Upper lobe of right lung (tissue), 1 donor: ENCODE measurements around the gene RNU7-1. TPM values are rescaled to one million over a fixed set of nuclear protein-coding genes. Genes with fewer than 3 reads are reported as not detected.

ENCODE experiments used
- ATAC-seq: fragments of 200-7000 bp; cut with Tn5 transposase; one replicate; pipeline ENCODE4 v1.9.1; 2020; ENCODE audit warnings: mild to moderate bottlenecking, moderate library complexity
- DNase-seq: peaks from one replicate; pipeline ENCODE4 v3.0.0-alpha.2; 2020
- H3K27ac ChIP-seq: fragments of 200-600 bp; one replicate; pipeline ENCODE4 v1.8.0; 2022
- H3K27me3 ChIP-seq: fragments of 200-600 bp; one replicate; pipeline ENCODE4 v1.8.0; 2022; ENCODE audit warnings: mild to moderate bottlenecking
- H3K36me3 ChIP-seq: fragments of 200-600 bp; one replicate; pipeline ENCODE4 v1.8.0; 2022
- H3K4me1 ChIP-seq: fragments of 200-600 bp; one replicate; pipeline ENCODE4 v1.8.0; 2022
- H3K4me3 ChIP-seq: fragments of 200-600 bp; one replicate; pipeline ENCODE4 v1.8.0; 2022; ENCODE audit warnings: mild to moderate bottlenecking
- H3K9me3 ChIP-seq: fragments of 200-600 bp; one replicate; pipeline ENCODE4 v1.8.0; 2022
- intact Hi-C: fragments of 100-400 bp; cut with DNase I; formaldehyde crosslinking; loops from one replicate; pipeline ENCODE4 v1.11.0; 2022
- total RNA-seq: library from RNA; stranded (reverse); fragmentation: NEBNext Ultra II Directional; extraction: Animal tissue kit (Norgen Biotek cat#: 25700); gene quantifications from one replicate; pipeline ENCODE4 v1.2.1, GENCODE V29; 2021
- TF ChIP-seq, protein P1 (sequence below): fragments of 200-600 bp; IDR thresholded peaks from one replicate; pipeline ENCODE4 v1.8.0; 2022; ENCODE audit warnings: antibody characterized with exemption
- donor health status: DM: no; HTN: yes; CAD: no; lungs with severe emphysema.

Gene RNU7-1
- total RNA-seq, 1 donor from 2014 or later: not detected

DNA sequence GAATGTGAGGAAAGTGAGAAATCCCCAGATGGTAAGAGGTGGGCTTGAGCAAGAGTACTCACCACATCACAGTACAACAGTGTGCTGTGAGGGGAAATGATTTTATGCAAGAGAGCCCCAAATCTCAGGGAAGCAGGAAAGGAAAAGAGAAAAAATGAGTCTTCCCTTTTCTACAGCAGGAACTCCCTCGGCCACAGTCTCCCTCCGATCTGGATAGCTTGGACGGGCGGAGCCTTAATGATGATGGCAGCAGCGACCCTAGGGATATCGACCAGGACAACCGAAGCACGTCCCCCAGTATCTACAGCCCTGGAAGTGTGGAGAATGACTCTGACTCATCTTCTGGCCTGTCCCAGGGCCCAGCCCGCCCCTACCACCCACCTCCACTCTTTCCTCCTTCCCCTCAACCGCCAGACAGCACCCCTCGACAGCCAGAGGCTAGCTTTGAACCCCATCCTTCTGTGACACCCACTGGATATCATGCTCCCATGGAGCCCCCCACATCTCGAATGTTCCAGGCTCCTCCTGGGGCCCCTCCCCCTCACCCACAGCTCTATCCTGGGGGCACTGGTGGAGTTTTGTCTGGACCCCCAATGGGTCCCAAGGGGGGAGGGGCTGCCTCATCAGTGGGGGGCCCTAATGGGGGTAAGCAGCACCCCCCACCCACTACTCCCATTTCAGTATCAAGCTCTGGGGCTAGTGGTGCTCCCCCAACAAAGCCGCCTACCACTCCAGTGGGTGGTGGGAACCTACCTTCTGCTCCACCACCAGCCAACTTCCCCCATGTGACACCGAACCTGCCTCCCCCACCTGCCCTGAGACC lies 8.0 kb upstream of the RNU7-1 start:
- DNase-seq: no peak
- intact Hi-C loops: loop anchor here (10.0 kb wide), 1 partner anchor 61 kb away; the partner anchor contains the start of gene SPSB2
- Histone ChIP-seq H3K27me3 (no peaks in the 10 kb centered on the region), H3K36me3 (peaks cover 33% of the 10 kb centered on the region), H3K4me3 (no peak overlapping the region), H3K9me3 (no peaks in the 10 kb centered on the region), H3K4me1 (peaks cover 50% of the 10 kb centered on the region), H3K27ac (no peak overlapping the region)
- TF ChIP-seq, protein P1, sequence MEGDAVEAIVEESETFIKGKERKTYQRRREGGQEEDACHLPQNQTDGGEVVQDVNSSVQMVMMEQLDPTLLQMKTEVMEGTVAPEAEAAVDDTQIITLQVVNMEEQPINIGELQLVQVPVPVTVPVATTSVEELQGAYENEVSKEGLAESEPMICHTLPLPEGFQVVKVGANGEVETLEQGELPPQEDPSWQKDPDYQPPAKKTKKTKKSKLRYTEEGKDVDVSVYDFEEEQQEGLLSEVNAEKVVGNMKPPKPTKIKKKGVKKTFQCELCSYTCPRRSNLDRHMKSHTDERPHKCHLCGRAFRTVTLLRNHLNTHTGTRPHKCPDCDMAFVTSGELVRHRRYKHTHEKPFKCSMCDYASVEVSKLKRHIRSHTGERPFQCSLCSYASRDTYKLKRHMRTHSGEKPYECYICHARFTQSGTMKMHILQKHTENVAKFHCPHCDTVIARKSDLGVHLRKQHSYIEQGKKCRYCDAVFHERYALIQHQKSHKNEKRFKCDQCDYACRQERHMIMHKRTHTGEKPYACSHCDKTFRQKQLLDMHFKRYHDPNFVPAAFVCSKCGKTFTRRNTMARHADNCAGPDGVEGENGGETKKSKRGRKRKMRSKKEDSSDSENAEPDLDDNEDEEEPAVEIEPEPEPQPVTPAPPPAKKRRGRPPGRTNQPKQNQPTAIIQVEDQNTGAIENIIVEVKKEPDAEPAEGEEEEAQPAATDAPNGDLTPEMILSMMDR: no peak
- ATAC-seq: no peak

DNA sequence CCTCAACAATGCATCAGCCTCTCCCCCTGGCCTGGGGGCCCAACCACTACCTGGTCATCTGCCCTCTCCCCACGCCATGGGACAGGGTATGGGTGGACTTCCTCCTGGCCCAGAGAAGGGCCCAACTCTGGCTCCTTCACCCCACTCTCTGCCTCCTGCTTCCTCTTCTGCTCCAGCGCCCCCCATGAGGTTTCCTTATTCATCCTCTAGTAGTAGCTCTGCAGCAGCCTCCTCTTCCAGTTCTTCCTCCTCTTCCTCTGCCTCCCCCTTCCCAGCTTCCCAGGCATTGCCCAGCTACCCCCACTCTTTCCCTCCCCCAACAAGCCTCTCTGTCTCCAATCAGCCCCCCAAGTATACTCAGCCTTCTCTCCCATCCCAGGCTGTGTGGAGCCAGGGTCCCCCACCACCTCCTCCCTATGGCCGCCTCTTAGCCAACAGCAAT lies 7.4 kb upstream of the RNU7-1 start:
- H3K4me1 ChIP-seq: peaks cover 44% of the 10 kb centered on the region

DNA sequence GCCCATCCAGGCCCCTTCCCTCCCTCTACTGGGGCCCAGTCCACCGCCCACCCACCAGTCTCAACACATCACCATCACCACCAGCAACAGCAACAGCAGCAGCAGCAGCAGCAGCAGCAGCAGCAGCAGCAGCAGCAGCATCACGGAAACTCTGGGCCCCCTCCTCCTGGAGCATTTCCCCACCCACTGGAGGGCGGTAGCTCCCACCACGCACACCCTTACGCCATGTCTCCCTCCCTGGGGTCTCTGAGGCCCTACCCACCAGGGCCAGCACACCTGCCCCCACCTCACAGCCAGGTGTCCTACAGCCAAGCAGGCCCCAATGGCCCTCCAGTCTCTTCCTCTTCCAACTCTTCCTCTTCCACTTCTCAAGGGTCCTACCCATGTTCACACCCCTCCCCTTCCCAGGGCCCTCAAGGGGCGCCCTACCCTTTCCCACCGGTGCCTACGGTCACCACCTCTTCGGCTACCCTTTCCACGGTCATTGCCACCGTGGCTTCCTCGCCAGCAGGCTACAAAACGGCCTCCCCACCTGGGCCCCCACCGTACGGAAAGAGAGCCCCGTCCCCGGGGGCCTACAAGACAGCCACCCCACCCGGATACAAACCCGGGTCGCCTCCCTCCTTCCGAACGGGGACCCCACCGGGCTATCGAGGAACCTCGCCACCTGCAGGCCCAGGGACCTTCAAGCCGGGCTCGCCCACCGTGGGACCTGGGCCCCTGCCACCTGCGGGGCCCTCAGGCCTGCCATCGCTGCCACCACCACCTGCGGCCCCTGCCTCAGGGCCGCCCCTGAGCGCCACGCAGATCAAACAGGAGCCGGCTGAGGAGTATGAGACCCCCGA lies 6.8 kb upstream of the RNU7-1 start:
- peak overlapping the region; percentile 64 for H3K4me3 ChIP-seq
- H3K27ac ChIP-seq: peak overlapping the region; percentile 95
- no peak for ATAC-seq
- TF ChIP-seq, protein P1: no peak
- no peak for DNase-seq
- peaks cover 40% of the 10 kb centered on the region for H3K4me1 ChIP-seq
- H3K36me3 ChIP-seq: peaks cover 45% of the 10 kb centered on the region
- intact Hi-C loops: loop anchor here (10.0 kb wide), 1 partner anchor 62 kb away; the partner anchor contains the start of gene SPSB2
- H3K9me3 ChIP-seq: no peaks in the 10 kb centered on the region
- H3K27me3 ChIP-seq: no peaks in the 10 kb centered on the region

More for the DNA sequence above, 7.4 kb upstream of the RNU7-1 start:
- no peak for ATAC-seq
- no peaks in the 10 kb centered on the region for H3K27me3 ChIP-seq
- intact Hi-C loops: loop anchor here (10.0 kb wide), 1 partner anchor 61 kb away; the partner anchor contains the start of gene SPSB2
- H3K36me3 ChIP-seq: peaks cover 39% of the 10 kb centered on the region
- H3K9me3 ChIP-seq: no peaks in the 10 kb centered on the region
- TF ChIP-seq, protein P1: no peak
- DNase-seq: no peak
- H3K4me3 ChIP-seq: no peak overlapping the region
- H3K27ac ChIP-seq: no peak overlapping the region

DNA sequence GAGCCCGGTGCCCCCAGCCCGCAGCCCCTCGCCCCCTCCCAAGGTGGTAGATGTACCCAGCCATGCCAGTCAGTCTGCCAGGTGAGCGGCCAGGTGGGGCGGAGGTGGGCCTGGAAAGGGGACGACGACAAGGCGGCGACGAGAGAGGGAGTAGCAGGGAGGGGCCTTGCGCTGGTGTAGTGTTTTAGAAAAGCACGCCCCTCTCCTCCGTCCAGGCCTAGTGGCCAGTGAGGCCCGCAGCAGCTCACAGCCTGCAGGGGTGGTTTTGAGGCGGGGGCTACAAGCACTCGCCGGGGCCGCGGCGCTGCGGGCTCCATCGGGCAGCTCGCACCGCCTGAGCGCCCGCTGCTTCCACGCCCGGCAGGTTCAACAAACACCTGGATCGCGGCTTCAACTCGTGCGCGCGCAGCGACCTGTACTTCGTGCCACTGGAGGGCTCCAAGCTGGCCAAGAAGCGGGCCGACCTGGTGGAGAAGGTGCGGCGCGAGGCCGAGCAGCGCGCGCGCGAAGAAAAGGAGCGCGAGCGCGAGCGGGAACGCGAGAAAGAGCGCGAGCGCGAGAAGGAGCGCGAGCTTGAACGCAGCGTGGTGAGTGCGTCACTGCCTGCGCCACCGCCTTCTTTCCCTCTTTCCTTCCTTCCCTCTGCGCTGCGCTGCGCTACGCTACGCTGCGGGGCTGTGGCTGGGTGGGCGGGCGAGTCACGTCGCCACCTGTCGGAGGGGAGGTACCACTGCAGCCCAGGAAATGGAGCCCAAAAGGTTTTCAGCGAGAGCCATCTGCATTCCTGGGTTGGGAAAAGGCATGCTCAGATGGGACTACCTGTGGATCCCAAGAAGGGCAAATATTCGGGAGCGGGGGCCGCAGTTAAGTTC lies 5.9 kb upstream of the RNU7-1 start:
- H3K27me3 ChIP-seq: no peaks in the 10 kb centered on the region
- DNase-seq (peak; percentile 97), ATAC-seq (peak; percentile 94)
- intact Hi-C loops: loop anchor here (10.0 kb wide), 1 partner anchor 63 kb away; the partner anchor contains the start of gene SPSB2
- peak overlapping the region; percentile 95 for H3K27ac ChIP-seq
- TF ChIP-seq, protein P1: peak; percentile 88
- peaks cover 45% of the 10 kb centered on the region for H3K36me3 ChIP-seq
- H3K9me3 ChIP-seq: no peaks in the 10 kb centered on the region
- H3K4me3 ChIP-seq: peak overlapping the region; percentile 64
- H3K4me1 ChIP-seq: peaks cover 44% of the 10 kb centered on the region
